GM12878 (cell line): ENCODE measurements around the gene SH2D2A. TPM values are rescaled to one million over a fixed set of nuclear protein-coding genes. Genes with fewer than 3 reads are reported as not detected.

Experiments used
- ATAC-seq: fragments of 200-7000 bp; cut with Tn5 transposase; 3 replicates; pipeline ENCODE4 v1.9.1; 2020; ENCODE audit warnings: mild to moderate bottlenecking, moderate library complexity
- BruUV-seq: library from RNA; stranded (reverse); fragments of 400-500 nt; replicated peaks from 2 replicates; lab custom pipeline; 2021; lab: Mats Ljungman, UMichigan
- CTCF ChIA-PET: fragments of 300-600 bp; sonication (Branson Sonifier 250); formaldehyde crosslinking; extraction: SDS; loops from one replicate; lab custom pipeline; 2021; ENCODE audit warnings: inconsistent platforms; lab: Yijun Ruan, JAX
- POLR2A ChIA-PET: fragments of 350-600 bp; formaldehyde crosslinking; extraction: SDS; loops from one replicate; lab custom pipeline; 2021; ENCODE audit warnings: inconsistent platforms; lab: Charles Lee
- RAD21 ChIA-PET: fragments of 300-600 bp; sonication (Branson Sonifier 250); formaldehyde crosslinking; loops from one replicate; lab custom pipeline; 2023; ENCODE audit warnings: antibody characterized with exemption; ENCODE audit not compliant: unreplicated experiment; lab: Charles Lee
- SMC1A ChIA-PET: fragments of 300-600 bp; sonication (Branson Sonifier 250); formaldehyde crosslinking; loops from one replicate; lab custom pipeline; 2023; ENCODE audit not compliant: unreplicated experiment, uncharacterized antibody; lab: Charles Lee
- DNase-seq: peaks from one replicate; pipeline ENCODE4 v3.0.0-alpha.2; 2011; ENCODE audit warnings: low read depth, low spot score
- FAIRE-seq: peaks from 3 replicates; lab custom pipeline; 2011; peaks lifted over from hg19 to GRCh38; lab: Jason Lieb, UNC
- H2AFZ ChIP-seq: 2 replicates; pipeline ENCODE4 v1.6.0; 2011; ENCODE audit warnings: low read depth, low read length, control low read depth; ENCODE audit not compliant: control insufficient read depth
- H3K27ac ChIP-seq: 2 replicates; pipeline ENCODE4 v1.5.1; 2011; ENCODE audit warnings: control low read depth; ENCODE audit not compliant: control insufficient read depth, insufficient read depth
- H3K27me3 ChIP-seq, 2 experiments: replicated peaks in 1 of 2; 2 replicates each; pipeline versions ENCODE4 v1.6.0 to v1.6.1; 2011; ENCODE audit warnings: low read length in 1 of 2; ENCODE audit not compliant: control insufficient read depth in 2 of 2, insufficient read depth in 2 of 2
- H3K36me3 ChIP-seq, 2 experiments: 2 replicates each; pipeline ENCODE4 v1.5.1; 2011; ENCODE audit warnings: low read length in 1 of 2; ENCODE audit not compliant: control insufficient read depth in 2 of 2, insufficient read depth in 2 of 2
- H3K4me1 ChIP-seq: 2 replicates; pipeline ENCODE4 v1.6.1; 2011; ENCODE audit warnings: mild to moderate bottlenecking, low read length, moderate library complexity, mixed read lengths; ENCODE audit not compliant: control insufficient read depth, insufficient read depth
- H3K4me2 ChIP-seq: 2 replicates; pipeline ENCODE4 v1.6.0; 2011; ENCODE audit warnings: control low read depth; ENCODE audit not compliant: control insufficient read depth, insufficient read depth
- H3K4me3 ChIP-seq: fragments of 200-600 bp; sonication (generic); 2 replicates; pipeline ENCODE4 v1.5.1; 2016
- H3K79me2 ChIP-seq: 2 replicates; pipeline ENCODE4 v1.6.0; 2011; ENCODE audit warnings: low read length; ENCODE audit not compliant: control insufficient read depth, insufficient read depth
- H3K9ac ChIP-seq: 2 replicates; pipeline ENCODE4 v1.8.0; 2011; ENCODE audit warnings: low read length, control low read depth, mixed read lengths; ENCODE audit not compliant: control insufficient read depth, insufficient read depth
- H3K9me3 ChIP-seq: replicated peaks from 3 replicates; pipeline ENCODE4 v1.5.1; 2011; ENCODE audit warnings: mild to moderate bottlenecking, low read length; ENCODE audit not compliant: control insufficient read depth, insufficient read depth
- H4K20me1 ChIP-seq: 2 replicates; pipeline ENCODE4 v1.6.0; 2011; ENCODE audit not compliant: control insufficient read depth, insufficient read depth
- HSF1 ChIP-seq: fragments of 150-350 bp; IDR thresholded peaks from 2 replicates; pipeline ENCODE4 v1.6.1; 2014; ENCODE audit warnings: mild to moderate bottlenecking, low read depth, low read length
- JUNB ChIP-seq: IDR thresholded peaks from 2 replicates; pipeline ENCODE4 v1.6.1; 2016; ENCODE audit warnings: antibody characterized with exemption, mild to moderate bottlenecking
- KLF5 ChIP-seq: fragments of 450-650 bp; IDR thresholded peaks from 2 replicates; pipeline ENCODE4 v1.6.1; 2014; ENCODE audit warnings: mild to moderate bottlenecking; ENCODE audit not compliant: partially characterized antibody
- SIN3A ChIP-seq: IDR thresholded peaks from 2 replicates; pipeline ENCODE4 v1.6.1; 2012; ENCODE audit warnings: low read depth, low read length, improper control_type of control experiment
- STAT1 ChIP-seq: fragments of 450-650 bp; conservative IDR thresholded peaks from 2 replicates; pipeline ENCODE4 v1.6.1; 2014; ENCODE audit warnings: antibody characterized with exemption, mild to moderate bottlenecking
- SUPT20H ChIP-seq: IDR thresholded peaks from 2 replicates; pipeline ENCODE4 v1.6.1; 2011; ENCODE audit warnings: low read depth, mild to moderate bottlenecking, low read length, moderate library complexity, borderline replicate concordance; ENCODE audit not compliant: control insufficient read depth
- WGBS: methylation state at CpG from one replicate; pipeline ENCODE4 v1.1.6; 2016; ENCODE audit warnings: low lambda C conversion rate; ENCODE audit not compliant: insufficient replicate concordance, insufficient coverage; ENCODE audit errors: missing lambda C conversion rate; 5-methylcytosine and 5-hydroxymethylcytosine counted together
- in situ Hi-C: fragments of 300-500 bp; cut with MboI; formaldehyde crosslinking; loops from 9 replicates; pipeline ENCODE4 v1.14.3; 2018; ENCODE audit warnings: mixed read lengths
- intact Hi-C: fragments of 100-400 bp; cut with micrococcal nuclease; formaldehyde crosslinking; loops from one replicate; pipeline ENCODE4 v1.14.2; 2022; ENCODE audit not compliant: unreplicated experiment
- polyA plus RNA-seq, 11 experiments: library from polyadenylated mRNA; depleted of rRNA in 4 of 11; unstranded in 6 of 11; stranded (reverse) in 5 of 11; fragments of >200 nt; fragmentation: Nextera tagmentation in 4 of 11; fragmentation: Illumina TruSeq in 1 of 11; extraction: Ambion mirVana in 4 of 11; extraction: Trizol in 1 of 11; gene quantifications; 1 replicate in 1 of 11; 2 replicates in 10 of 11; pipeline versions ENCODE4 v1.2.1 to v1.2.3, GENCODE V29; 2011 to 2016; ENCODE audit warnings: inconsistent platforms in 2 of 11, missing spikeins in 2 of 11, low read depth in 1 of 11
- total RNA-seq, 4 experiments: library from RNA; depleted of rRNA in 3 of 4; stranded (reverse); fragments of >200 nt in 3 of 4; fragmentation: Illumina TruSeq in 1 of 4; extraction: Trizol in 1 of 4; gene quantifications; 2 replicates each; pipeline versions ENCODE4 v1.2.1 to v1.2.3, GENCODE V29; 2013 to 2021

The SH2D2A gene
- total and polyA plus RNA-seq, 10 of the 15 experiments (the other 5 are each of a cell fraction or from before 2014, with no cell fraction given), result 0.72 to 15.9 (median 7.0) TPM

DNA sequence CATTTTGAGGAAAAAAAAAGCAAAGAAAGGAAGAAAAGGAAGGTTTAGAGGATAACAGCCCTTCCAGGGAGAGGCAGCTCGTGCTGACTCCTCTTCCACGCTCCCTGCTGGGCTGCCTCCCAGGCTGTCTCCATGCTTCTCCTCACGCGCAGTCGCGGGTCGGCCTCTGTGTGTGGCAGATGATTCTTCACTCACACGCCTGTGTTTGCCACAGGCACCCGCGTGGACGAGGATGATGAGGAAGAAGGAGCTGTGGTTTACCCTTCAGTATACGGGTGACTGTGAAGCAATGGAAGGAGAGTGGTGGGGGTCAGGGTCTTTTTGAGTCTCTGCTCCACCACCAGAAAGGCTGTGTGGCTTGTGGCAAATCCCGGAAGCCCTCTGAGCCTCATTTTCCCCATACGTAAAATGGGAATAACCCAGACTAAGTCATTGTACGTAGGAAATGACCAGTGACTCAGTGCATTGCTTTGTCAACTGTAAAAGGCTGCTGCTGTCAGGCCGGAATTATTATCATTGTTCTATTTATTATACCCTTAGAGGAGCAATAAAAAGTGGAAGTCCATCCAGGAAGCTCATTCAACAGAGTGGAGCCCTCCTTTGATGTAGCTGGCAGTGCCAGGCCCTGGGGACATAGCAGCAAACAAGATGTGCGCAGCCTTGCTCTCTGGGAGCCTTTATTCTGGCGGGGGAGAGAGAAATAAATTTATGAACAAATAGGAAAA is 11.9 kb upstream of the SH2D2A start:
- intact Hi-C loops (no loop called here), in situ Hi-C loops (no loop called here)
- Histone ChIP-seq H3K9ac (no peak overlapping the region), H4K20me1 (no peaks in the 10 kb centered on the region), H3K27me3 (no peaks in the 10 kb centered on the region), H3K36me3 (no peaks in the 10 kb centered on the region), H3K79me2 (no peaks in the 10 kb centered on the region), H2AFZ (no peak overlapping the region)
- DNase-seq, result no peak
- no TSS peak for BruUV-seq
- SMC1A ChIA-PET, result interaction anchor here (1.9 kb wide), 1 partner anchor 32 kb away, joined by 5 read pairs; the partner anchor contains the start of gene NTRK1
- CTCF ChIA-PET, result interaction anchor here (1.1 to 1.9 kb wide), 3 partner anchors 9 to 31 kb away, joined by 3 to 6 read pairs (median 4); partner anchors contain the start of gene INSRR
- POLR2A ChIA-PET, result interaction anchor here (0.6 to 0.9 kb wide), 2 partner anchors 12 to 37 kb away, joined by 4 read pairs; partner anchors contain the start of gene SH2D2A
- TF ChIP-seq STAT1 (no peak), SIN3A (no peak), JUNB (no peak), KLF5 (no peak), SUPT20H (no peak), HSF1 (no peak)
- TF ChIP-seq, all 136 proteins: peak for 0
- Histone ChIP-seq H3K9me3 (no peaks in the 10 kb centered on the region), H3K4me3 (no peak overlapping the region), H3K4me2 (no peak overlapping the region), H3K27ac (no peak overlapping the region), H3K4me1 (no peaks in the 10 kb centered on the region)
- RAD21 ChIA-PET, result no interaction called here
- no peak for FAIRE-seq
- ATAC-seq, result no peak
- WGBS, result 55% methylated on average over 18 of the region's 18 CpGs
